Measurements from ENCODE around the gene LST1.

The LST1 gene

GRCh38 chr6:31615748-31616147, 29.7 kb downstream of the LST1 start:
- no peak for DNase-seq (ENCODE audit: low read depth)
- no peak overlapping the region for H3K4me3 ChIP-seq (ENCODE audit: low read depth, low read length)

GRCh38 chr6:31617010-31617409, 30.9 kb downstream of the LST1 start:
- no peak overlapping the region for H3K4me3 ChIP-seq (ENCODE audit: low read depth, low read length)
- DNase-seq (ENCODE audit: low read depth) = peak; percentile 41
- TF ChIP-seq CTCF (conservative IDR thresholded peaks at IDR 0.05; ENCODE audit: low read depth, low read length) = no peak

More at GRCh38 chr6:31615748-31616147, 29.7 kb downstream of the LST1 start:
- TF ChIP-seq CTCF (conservative IDR thresholded peaks at IDR 0.05; ENCODE audit: low read depth, low read length) = no peak

- H3K4me3 ChIP-seq (ENCODE audit: low read depth, low read length) = peak overlapping the region; percentile 95
- DNase-seq (ENCODE audit: low read depth) = peak; percentile 100
- no peak for TF ChIP-seq CTCF (conservative IDR thresholded peaks at IDR 0.05; ENCODE audit: low read depth, low read length)
Measured at GRCh38 chr6:31619805-31620585, 33.9 kb downstream of the LST1 start.

- TF ChIP-seq CTCF (conservative IDR thresholded peaks at IDR 0.05; ENCODE audit: low read depth, low read length) = no peak
- peak within 1 kb of the TSS; percentile 95 for H3K4me3 ChIP-seq (ENCODE audit: low read depth, low read length)
- DNase-seq (ENCODE audit: low read depth) = peak; percentile 57
Measured at GRCh38 chr6:31620586-31621319, 34.7 kb downstream of the LST1 start, which contains the start of gene PRRC2A. Gene PRRC2A (plus strand): TSS chr6:31620715. CDS start chr6:31622790, 2,075 bp downstream.

GRCh38 chr6:31621320-31621939, 35.4 kb downstream of the LST1 start:
- DNase-seq (ENCODE audit: low read depth) = no peak
- TF ChIP-seq CTCF (conservative IDR thresholded peaks at IDR 0.05; ENCODE audit: low read depth, low read length) = no peak
- H3K4me3 ChIP-seq (ENCODE audit: low read depth, low read length) = peak overlapping the region; percentile 95

- H3K4me3 ChIP-seq (ENCODE audit: low read depth, low read length) = peak overlapping the region; percentile 95
- TF ChIP-seq CTCF (conservative IDR thresholded peaks at IDR 0.05; ENCODE audit: low read depth, low read length) = no peak
- no peak for DNase-seq (ENCODE audit: low read depth)
Measured at GRCh38 chr6:31621991-31622390, 35.9 kb downstream of the LST1 start.
